SJCRH30 (cell line): ENCODE measurements around the gene SGCE. TPM values are rescaled to one million over a fixed set of nuclear protein-coding genes. Genes with fewer than 3 reads are reported as not detected.

Experiments used
- DNase-seq, 2 experiments: peaks; one replicate each; pipeline ENCODE4 v3.0.0-alpha.2; 2015 to 2020
- H3K27ac ChIP-seq: fragments of 250-450 bp; sonication (Bioruptor Pico); 2 replicates; pipeline ENCODE4 v1.5.1; 2020; ENCODE audit warnings: mild to moderate bottlenecking, moderate library complexity
- H3K27me3 ChIP-seq: fragments of 250-450 bp; sonication (Bioruptor Pico); 2 replicates; pipeline ENCODE4 v1.5.1; 2020; ENCODE audit warnings: mild to moderate bottlenecking, moderate library complexity
- H3K36me3 ChIP-seq: fragments of 250-450 bp; sonication (Bioruptor Pico); 2 replicates; pipeline ENCODE4 v1.5.1; 2020; ENCODE audit warnings: mild to moderate bottlenecking, moderate library complexity
- H3K4me1 ChIP-seq: fragments of 250-450 bp; sonication (Bioruptor Pico); 2 replicates; pipeline ENCODE4 v1.5.1; 2020; ENCODE audit warnings: mild to moderate bottlenecking, moderate library complexity
- H3K4me3 ChIP-seq: fragments of 250-450 bp; sonication (Bioruptor Pico); 2 replicates; pipeline ENCODE4 v1.5.1; 2020; ENCODE audit warnings: mild to moderate bottlenecking, moderate library complexity
- H3K9me3 ChIP-seq: fragments of 250-450 bp; sonication (Bioruptor Pico); replicated peaks from 2 replicates; pipeline ENCODE4 v1.5.1; 2020; ENCODE audit warnings: mild to moderate bottlenecking, moderate library complexity
- total RNA-seq: library from RNA; depleted of rRNA; stranded (reverse); fragments of >200 nt; shearing (Covaris generic); gene quantifications from 2 replicates; pipeline ENCODE4 v1.2.3, GENCODE V29; 2014

The SGCE gene
- total RNA-seq, 1 experiment from 2014 or later = 55.2 TPM

GRCh38 chr7:94650147-94651051, 5.5 kb downstream of the SGCE start:
- H3K27ac ChIP-seq = no peak overlapping the region
- H3K4me1 ChIP-seq = peaks cover 9% of the 10 kb centered on the region
- no peak for DNase-seq
- H3K27me3 ChIP-seq = no peaks in the 10 kb centered on the region
- H3K36me3 ChIP-seq = no peaks in the 10 kb centered on the region; the same call in 1 of the 2 replicates
- no peaks in the 10 kb centered on the region for H3K9me3 ChIP-seq
- no peak overlapping the region for H3K4me3 ChIP-seq

GRCh38 chr7:94649450-94649849, 6.5 kb downstream of the SGCE start:
- H3K4me1 ChIP-seq = peaks cover 9% of the 10 kb centered on the region
- DNase-seq = no peak
- no peaks in the 10 kb centered on the region for H3K27me3 ChIP-seq
- no peak overlapping the region for H3K27ac ChIP-seq
- no peaks in the 10 kb centered on the region for H3K9me3 ChIP-seq
- no peak overlapping the region for H3K4me3 ChIP-seq
- H3K36me3 ChIP-seq = no peaks in the 10 kb centered on the region; the same call in 1 of the 2 replicates

GRCh38 chr7:94648731-94649130, 7.2 kb downstream of the SGCE start:
- DNase-seq = no peak
- no peaks in the 10 kb centered on the region; the same call in 1 of the 2 replicates for H3K36me3 ChIP-seq
- no peak overlapping the region for H3K4me3 ChIP-seq
- peaks cover 9% of the 10 kb centered on the region for H3K4me1 ChIP-seq
- H3K27ac ChIP-seq = no peak overlapping the region
- H3K9me3 ChIP-seq = no peaks in the 10 kb centered on the region
- no peaks in the 10 kb centered on the region for H3K27me3 ChIP-seq

- H3K4me1 ChIP-seq = no peaks in the 10 kb centered on the region
- H3K4me3 ChIP-seq = no peak overlapping the region
- no peak for DNase-seq
- H3K9me3 ChIP-seq = no peaks in the 10 kb centered on the region
- no peaks in the 10 kb centered on the region; the same call in 1 of the 2 replicates for H3K36me3 ChIP-seq
- no peak overlapping the region for H3K27ac ChIP-seq
- H3K27me3 ChIP-seq = no peaks in the 10 kb centered on the region
Measured at GRCh38 chr7:94647295-94647694, 8.6 kb downstream of the SGCE start.

GRCh38 chr7:94643771-94644545, 12.0 kb downstream of the SGCE start:
- Histone ChIP-seq H3K4me3 (no peak overlapping the region), H3K27ac (no peak overlapping the region)
- DNase-seq = no peak

GRCh38 chr7:94642838-94643653, 12.9 kb downstream of the SGCE start:
- Histone ChIP-seq H3K27ac (no peak overlapping the region), H3K4me1 (no peaks in the 10 kb centered on the region), H3K36me3 (no peaks in the 10 kb centered on the region), H3K9me3 (no peaks in the 10 kb centered on the region), H3K27me3 (no peaks in the 10 kb centered on the region), H3K4me3 (no peak overlapping the region)
- no peak for DNase-seq

More at GRCh38 chr7:94643771-94644545, 12.0 kb downstream of the SGCE start:
- Histone ChIP-seq H3K4me1 (no peaks in the 10 kb centered on the region), H3K27me3 (no peaks in the 10 kb centered on the region), H3K9me3 (no peaks in the 10 kb centered on the region), H3K36me3 (no peaks in the 10 kb centered on the region)

GRCh38 chr7:94639384-94639783, 16.5 kb downstream of the SGCE start:
- DNase-seq = no peak
- H3K27ac ChIP-seq = no peak overlapping the region

GRCh38 chr7:94635687-94636086, 20.2 kb downstream of the SGCE start:
- DNase-seq = no peak
- Histone ChIP-seq H3K36me3 (no peaks in the 10 kb centered on the region), H3K9me3 (no peaks in the 10 kb centered on the region), H3K27ac (no peak overlapping the region), H3K4me3 (no peak overlapping the region), H3K27me3 (no peaks in the 10 kb centered on the region), H3K4me1 (peaks cover 15% of the 10 kb centered on the region)

More at GRCh38 chr7:94639384-94639783, 16.5 kb downstream of the SGCE start:
- Histone ChIP-seq H3K4me1 (no peaks in the 10 kb centered on the region), H3K4me3 (no peak overlapping the region), H3K27me3 (no peaks in the 10 kb centered on the region), H3K36me3 (no peaks in the 10 kb centered on the region), H3K9me3 (no peaks in the 10 kb centered on the region)

- no peaks in the 10 kb centered on the region for H3K27me3 ChIP-seq
- no peaks in the 10 kb centered on the region for H3K36me3 ChIP-seq
- DNase-seq = no peak
- no peak overlapping the region for H3K27ac ChIP-seq
- peaks cover 15% of the 10 kb centered on the region for H3K4me1 ChIP-seq
- no peaks in the 10 kb centered on the region for H3K9me3 ChIP-seq
- H3K4me3 ChIP-seq = no peak overlapping the region
Measured at GRCh38 chr7:94634502-94634901, 21.4 kb downstream of the SGCE start.

GRCh38 chr7:94633687-94634086, 22.2 kb downstream of the SGCE start:
- no peaks in the 10 kb centered on the region for H3K27me3 ChIP-seq
- no peak overlapping the region for H3K27ac ChIP-seq
- no peak overlapping the region for H3K4me3 ChIP-seq
- no peak for DNase-seq
- H3K4me1 ChIP-seq = peaks cover 15% of the 10 kb centered on the region
- no peaks in the 10 kb centered on the region for H3K9me3 ChIP-seq
- H3K36me3 ChIP-seq = no peaks in the 10 kb centered on the region

GRCh38 chr7:94633014-94633341, 23.0 kb downstream of the SGCE start:
- no peaks in the 10 kb centered on the region for H3K9me3 ChIP-seq
- H3K27ac ChIP-seq = no peak overlapping the region
- no peaks in the 10 kb centered on the region for H3K36me3 ChIP-seq
- H3K27me3 ChIP-seq = no peaks in the 10 kb centered on the region
- H3K4me3 ChIP-seq = no peak overlapping the region
- H3K4me1 ChIP-seq = peaks cover 15% of the 10 kb centered on the region
- DNase-seq = no peak

GRCh38 chr7:94632338-94633013, 23.5 kb downstream of the SGCE start:
- H3K36me3 ChIP-seq = no peaks in the 10 kb centered on the region
- no peak for DNase-seq

GRCh38 chr7:94630855-94631254, 25.1 kb downstream of the SGCE start:
- H3K27ac ChIP-seq = no peak overlapping the region
- H3K36me3 ChIP-seq = no peaks in the 10 kb centered on the region
- no peak overlapping the region for H3K4me3 ChIP-seq
- H3K27me3 ChIP-seq = no peaks in the 10 kb centered on the region
- no peak for DNase-seq
- peaks cover 15% of the 10 kb centered on the region for H3K4me1 ChIP-seq
- H3K9me3 ChIP-seq = no peaks in the 10 kb centered on the region

More at GRCh38 chr7:94632338-94633013, 23.5 kb downstream of the SGCE start:
- peaks cover 15% of the 10 kb centered on the region for H3K4me1 ChIP-seq
- H3K9me3 ChIP-seq = no peaks in the 10 kb centered on the region
- H3K4me3 ChIP-seq = no peak overlapping the region
- no peaks in the 10 kb centered on the region for H3K27me3 ChIP-seq
- H3K27ac ChIP-seq = no peak overlapping the region

- H3K36me3 ChIP-seq = no peaks in the 10 kb centered on the region; the same call in 1 of the 2 replicates
- H3K9me3 ChIP-seq = no peaks in the 10 kb centered on the region
- no peak overlapping the region for H3K4me3 ChIP-seq
- H3K4me1 ChIP-seq = peaks cover 19% of the 10 kb centered on the region
- no peaks in the 10 kb centered on the region for H3K27me3 ChIP-seq
- no peak for DNase-seq
- no peak overlapping the region for H3K27ac ChIP-seq
Measured at GRCh38 chr7:94623820-94624219, 32.1 kb downstream of the SGCE start.
